Dermis blood vessel endothelial cell (primary cell): ENCODE data around the gene ANKRD63. TPM values are rescaled to one million over a fixed set of nuclear protein-coding genes. Genes with fewer than 3 reads are reported as not detected.

ENCODE experiments used
- DNase-seq: peaks from one replicate; pipeline ENCODE4 v3.0.0; 2010
- total RNA-seq: library from RNA; depleted of rRNA; stranded (reverse); fragments of >200 nt; gene quantifications from 2 replicates; pipeline ENCODE4 v1.2.3, GENCODE V29; 2014

ANKRD63 gene
- total RNA-seq, 1 donor from 2014 or later = not detected

- DNase-seq = no peak
Observed at GRCh38 chr15:40255033-40255432, 27.8 kb downstream of the ANKRD63 start.

GRCh38 chr15:40254452-40254851, 28.4 kb downstream of the ANKRD63 start:
- DNase-seq = no peak

GRCh38 chr15:40253167-40253790, 29.6 kb downstream of the ANKRD63 start:
- no peak for DNase-seq

GRCh38 chr15:40252438-40253166, 30.3 kb downstream of the ANKRD63 start:
- DNase-seq = peak; percentile 40

- DNase-seq = no peak
Observed at GRCh38 chr15:40252141-40252437, 30.8 kb downstream of the ANKRD63 start.

- no peak for DNase-seq
Observed at GRCh38 chr15:40251486-40252140, 31.3 kb downstream of the ANKRD63 start.

- no peak for DNase-seq
Observed at GRCh38 chr15:40250771-40251483, 31.9 kb downstream of the ANKRD63 start.

- no peak for DNase-seq
Observed at GRCh38 chr15:40250304-40250656, 32.6 kb downstream of the ANKRD63 start.

GRCh38 chr15:40249477-40250303, 33.2 kb downstream of the ANKRD63 start:
- DNase-seq = peak; percentile 17

- no peak for DNase-seq
Observed at GRCh38 chr15:40248006-40248783, 34.7 kb downstream of the ANKRD63 start.

GRCh38 chr15:40247406-40247971, 35.4 kb downstream of the ANKRD63 start:
- DNase-seq = no peak

GRCh38 chr15:40246496-40247280, 36.2 kb downstream of the ANKRD63 start:
- DNase-seq = no peak

GRCh38 chr15:40245666-40246450, 37.0 kb downstream of the ANKRD63 start:
- DNase-seq = no peak

GRCh38 chr15:40244961-40245523, 37.8 kb downstream of the ANKRD63 start:
- no peak for DNase-seq

- DNase-seq = no peak
Observed at GRCh38 chr15:40243126-40243810, 39.6 kb downstream of the ANKRD63 start.

GRCh38 chr15:40242601-40243000, 40.3 kb downstream of the ANKRD63 start:
- DNase-seq = no peak

GRCh38 chr15:40242213-40242599, 40.7 kb downstream of the ANKRD63 start:
- DNase-seq = no peak
